Progenitor cell of endocrine pancreas (in vitro differentiated cells): ENCODE results near the gene CD207. TPM values are rescaled to one million over a fixed set of nuclear protein-coding genes. Genes with fewer than 3 reads are reported as not detected.

Experiments
- DNase-seq: peaks from one replicate; pipeline ENCODE4 v3.0.0; 2021; ENCODE audit warnings: low spot score; ENCODE audit not compliant: unreplicated experiment
- H3K27ac Mint-ChIP-seq: 2 replicates; pipeline ENCODE4 v1.8.0; 2021; ENCODE audit warnings: mild to moderate bottlenecking, moderate library complexity, mixed read lengths
- H3K27me3 Mint-ChIP-seq: 2 replicates; pipeline ENCODE4 v1.8.0; 2021; ENCODE audit warnings: mixed read lengths
- H3K36me3 Mint-ChIP-seq: 2 replicates; pipeline ENCODE4 v1.8.0; 2022; ENCODE audit warnings: mixed read lengths; ENCODE audit not compliant: insufficient read depth
- H3K4me1 Mint-ChIP-seq: 2 replicates; pipeline ENCODE4 v1.8.0; 2021; ENCODE audit warnings: low read depth, mixed read lengths
- H3K4me3 Mint-ChIP-seq: 2 replicates; pipeline ENCODE4 v1.8.0; 2021; ENCODE audit warnings: low read depth, mild to moderate bottlenecking, moderate library complexity, mixed read lengths
- H3K9me3 Mint-ChIP-seq: 2 replicates; pipeline ENCODE4 v1.8.0; 2021; ENCODE audit warnings: low read depth, mixed read lengths
- total RNA-seq: library from RNA; stranded (reverse); gene quantifications from 2 replicates; pipeline ENCODE4 v1.2.1, GENCODE V29; 2021
- TF ChIP-seq, protein P1 (sequence below): fragments of 200-600 bp; sonication (generic); IDR thresholded peaks from one replicate; pipeline ENCODE4 v1.5.0; 2021; ENCODE audit warnings: antibody characterized with exemption, mild to moderate bottlenecking; ENCODE audit not compliant: unreplicated experiment

Gene CD207
- total RNA-seq, 1 donor from 2014 or later: not detected

DNA sequence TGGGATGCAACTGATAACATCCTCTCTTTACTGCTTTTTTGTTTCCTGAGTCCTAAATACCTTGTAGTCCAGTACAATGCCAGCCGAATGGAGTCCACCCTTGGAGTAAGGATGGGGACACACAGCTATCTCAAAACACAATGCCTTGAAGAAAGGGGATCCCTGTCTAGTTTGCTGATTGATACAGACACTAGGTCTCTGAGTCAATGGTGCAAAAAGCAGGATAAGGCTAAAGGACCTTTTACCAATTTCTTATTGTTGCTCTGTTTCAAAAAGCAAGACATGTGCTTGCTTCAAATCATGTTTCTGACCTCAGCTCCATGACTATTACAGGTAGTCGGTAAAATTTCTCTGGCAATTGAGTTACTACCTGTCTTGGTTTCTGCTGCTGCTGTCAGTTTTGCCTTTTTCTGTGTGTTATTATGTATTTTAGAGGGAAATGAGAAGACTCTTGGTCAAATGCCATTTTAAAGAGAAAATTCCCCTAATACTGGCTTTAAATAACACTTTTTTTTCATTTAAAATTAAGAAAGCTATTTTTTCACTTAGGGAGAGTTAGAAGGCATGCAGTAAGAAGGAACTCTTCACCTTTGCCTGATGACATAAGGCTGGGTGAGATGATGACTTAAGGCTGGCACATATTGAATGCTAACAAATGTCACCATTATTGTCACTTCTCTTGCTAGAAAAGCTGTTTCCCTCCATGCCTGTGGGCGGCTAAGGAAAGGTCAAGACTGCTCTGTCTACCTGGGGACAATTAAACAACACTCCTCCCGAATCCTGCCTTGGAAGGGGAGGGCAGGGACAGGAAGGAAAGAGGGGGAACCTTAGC is 40.2 kb downstream of the CD207 start:
- no peak overlapping the region for H3K27ac Mint-ChIP-seq
- no peak for DNase-seq
- H3K4me1 Mint-ChIP-seq: no peaks in the 10 kb centered on the region
- H3K27me3 Mint-ChIP-seq: peaks cover 71% of the 10 kb centered on the region
- H3K9me3 Mint-ChIP-seq: peaks cover 8% of the 10 kb centered on the region
- no peaks in the 10 kb centered on the region for H3K36me3 Mint-ChIP-seq
- no peak overlapping the region for H3K4me3 Mint-ChIP-seq
- TF ChIP-seq, protein P1, sequence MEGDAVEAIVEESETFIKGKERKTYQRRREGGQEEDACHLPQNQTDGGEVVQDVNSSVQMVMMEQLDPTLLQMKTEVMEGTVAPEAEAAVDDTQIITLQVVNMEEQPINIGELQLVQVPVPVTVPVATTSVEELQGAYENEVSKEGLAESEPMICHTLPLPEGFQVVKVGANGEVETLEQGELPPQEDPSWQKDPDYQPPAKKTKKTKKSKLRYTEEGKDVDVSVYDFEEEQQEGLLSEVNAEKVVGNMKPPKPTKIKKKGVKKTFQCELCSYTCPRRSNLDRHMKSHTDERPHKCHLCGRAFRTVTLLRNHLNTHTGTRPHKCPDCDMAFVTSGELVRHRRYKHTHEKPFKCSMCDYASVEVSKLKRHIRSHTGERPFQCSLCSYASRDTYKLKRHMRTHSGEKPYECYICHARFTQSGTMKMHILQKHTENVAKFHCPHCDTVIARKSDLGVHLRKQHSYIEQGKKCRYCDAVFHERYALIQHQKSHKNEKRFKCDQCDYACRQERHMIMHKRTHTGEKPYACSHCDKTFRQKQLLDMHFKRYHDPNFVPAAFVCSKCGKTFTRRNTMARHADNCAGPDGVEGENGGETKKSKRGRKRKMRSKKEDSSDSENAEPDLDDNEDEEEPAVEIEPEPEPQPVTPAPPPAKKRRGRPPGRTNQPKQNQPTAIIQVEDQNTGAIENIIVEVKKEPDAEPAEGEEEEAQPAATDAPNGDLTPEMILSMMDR: no peak

DNA sequence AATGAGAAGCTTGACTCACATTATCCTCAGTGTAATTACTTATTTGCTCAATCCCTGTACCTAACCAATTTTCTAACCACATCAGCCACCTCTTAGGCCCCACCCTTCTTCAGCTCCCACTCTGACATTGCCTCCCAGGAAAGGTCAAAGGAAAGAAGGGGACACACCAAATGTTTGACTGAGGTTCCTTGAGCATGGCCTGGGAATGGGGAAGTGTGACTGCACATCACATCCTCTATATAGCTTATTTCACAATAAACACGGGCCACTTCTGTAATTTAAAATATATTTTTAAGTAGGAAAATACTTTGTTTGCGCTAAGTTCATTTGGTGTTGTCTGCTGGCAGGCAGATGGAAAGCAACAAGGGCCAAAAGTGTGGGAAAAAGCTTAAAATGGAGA is 42.2 kb downstream of the CD207 start:
- Mint-ChIP-seq H3K4me1 (peaks cover 2% of the 10 kb centered on the region), H3K27ac (no peak overlapping the region), H3K4me3 (no peak overlapping the region), H3K36me3 (no peaks in the 10 kb centered on the region), H3K27me3 (peaks cover 77% of the 10 kb centered on the region), H3K9me3 (no peaks in the 10 kb centered on the region)
- TF ChIP-seq, protein P1: no peak
- DNase-seq: no peak

DNA sequence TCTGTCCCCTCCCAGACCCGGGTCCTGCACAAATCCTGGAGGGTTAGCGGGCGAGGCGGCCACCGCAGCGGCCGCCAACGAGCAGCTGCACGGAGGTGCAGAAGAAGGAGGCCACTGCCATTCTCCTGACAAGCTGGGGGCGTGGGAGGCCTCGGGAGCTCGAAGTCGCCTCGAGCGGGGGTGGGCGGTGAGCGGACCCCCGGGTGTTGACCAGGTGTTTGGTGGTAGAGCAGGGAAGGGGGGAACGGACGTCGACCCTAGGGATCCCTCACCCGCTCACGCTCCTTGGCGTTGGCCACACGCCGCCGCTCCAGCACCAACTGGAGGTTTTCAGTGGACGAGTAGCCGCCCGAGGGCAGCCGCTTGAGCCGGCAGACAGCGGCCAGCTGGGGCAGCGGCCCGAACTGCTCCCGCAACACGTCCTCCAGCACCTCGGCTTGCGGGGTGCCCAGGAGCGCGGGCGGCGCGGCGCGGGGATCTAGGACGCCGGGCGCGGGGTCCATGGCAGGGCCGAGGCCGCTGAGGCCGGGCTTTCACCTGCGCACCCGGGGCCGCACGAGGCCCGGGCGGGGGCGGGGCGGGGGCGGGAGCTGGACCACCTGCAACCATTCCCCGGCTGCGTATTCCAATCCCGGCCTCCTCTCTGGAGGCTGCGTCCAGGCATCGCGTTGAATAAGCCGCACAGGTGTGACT is 45.3 kb downstream of the CD207 start, which contains the start of gene FIGLA:
Gene FIGLA, minus strand, starts transcription at position 508 of the 693 bp plus-strand sequence. Its CDS starts 5 bp downstream, at position 503.
- Mint-ChIP-seq H3K4me1 (peaks cover 4% of the 10 kb centered on the region), H3K36me3 (no peaks in the 10 kb centered on the region), H3K4me3 (peak within 1 kb of the TSS; percentile 29), H3K9me3 (no peaks in the 10 kb centered on the region), H3K27me3 (peaks cover 83% of the 10 kb centered on the region), H3K27ac (peak within 1 kb of the TSS; percentile 79)
- DNase-seq: peak; percentile 11
- TF ChIP-seq, protein P1: no peak

DNA sequence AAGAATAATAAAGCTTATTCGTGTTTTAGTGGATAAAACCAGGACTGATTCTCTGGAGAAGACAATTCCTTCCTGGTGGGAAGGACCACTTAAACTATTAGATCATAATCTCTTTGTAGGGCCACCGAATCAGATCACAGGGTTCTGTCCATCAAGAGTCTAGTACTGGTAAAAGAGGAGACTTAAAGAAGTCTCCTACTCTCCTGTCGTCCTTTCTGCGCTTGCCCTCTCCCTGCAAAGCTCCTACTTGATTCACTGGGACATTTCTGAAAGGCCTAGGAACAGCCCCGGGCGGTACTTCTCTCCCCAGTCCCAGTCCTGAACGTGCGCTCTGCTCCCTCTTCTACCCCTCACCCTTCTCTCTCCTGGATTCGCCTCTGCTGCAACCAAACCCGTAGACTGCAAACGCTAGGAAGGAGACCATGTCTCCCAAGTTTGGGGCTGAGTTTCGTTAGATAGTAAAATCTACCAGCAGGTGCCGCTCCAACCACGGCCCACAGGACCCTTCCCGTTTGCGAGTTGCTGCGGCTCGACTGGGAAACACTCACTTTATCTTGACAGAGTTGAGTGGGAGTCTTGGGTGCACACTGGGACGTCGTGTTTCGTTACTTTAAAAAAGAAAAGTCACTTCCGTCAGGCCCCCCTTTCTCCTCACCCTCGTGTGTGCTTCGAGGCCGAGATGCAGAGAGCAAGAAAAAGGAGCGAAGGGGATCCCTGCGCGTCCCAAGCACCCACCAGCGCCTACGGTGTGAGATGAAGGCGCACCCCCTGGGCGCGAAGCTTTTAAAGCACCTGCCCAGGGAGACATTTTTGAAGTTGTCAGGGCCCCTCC is 46.1 kb downstream of the CD207 start:
- DNase-seq: peak; percentile 42
- Mint-ChIP-seq H3K27ac (peak overlapping the region; percentile 79), H3K4me1 (peaks cover 6% of the 10 kb centered on the region), H3K36me3 (no peaks in the 10 kb centered on the region), H3K27me3 (peaks cover 80% of the 10 kb centered on the region), H3K4me3 (peak overlapping the region; percentile 29), H3K9me3 (no peaks in the 10 kb centered on the region)
- TF ChIP-seq, protein P1: peak; percentile 72
